OCI-LY3 (cell line): ENCODE measurements around the gene RXFP3.

Experiments
- H2AFZ ChIP-seq: fragments of 200-600, 300-600 bp; shearing (Covaris generic); 2 replicates; pipeline ENCODE4 v1.6.0; 2014; ENCODE audit warnings: antibody characterized with exemption, low read depth, low read length
- H3K27ac ChIP-seq: fragments of 200-600, 300-600 bp; sonication (generic); 2 replicates; pipeline ENCODE4 v1.5.1; 2014; ENCODE audit warnings: mild to moderate bottlenecking, low read length, moderate library complexity, mixed read lengths
- H3K27me3 ChIP-seq: fragments of 200-600, 300-600 bp; sonication (generic); 2 replicates; pipeline ENCODE4 v1.6.1; 2014; ENCODE audit warnings: low read depth, low read length, mixed read lengths
- H3K36me3 ChIP-seq: fragments of 200-600, 300-600 bp; sonication (generic); replicated peaks from 2 replicates; pipeline ENCODE3; 2014; ENCODE audit warnings: low read depth, low read length, mixed read lengths
- H3K4me1 ChIP-seq: fragments of 300-600, 200-600 bp; sonication (generic); 2 replicates; pipeline ENCODE4 v1.6.1; 2014; ENCODE audit warnings: low read length, mixed read lengths
- H3K4me2 ChIP-seq: fragments of 200-600, 300-600 bp; sonication (generic); 2 replicates; pipeline ENCODE4 v1.6.1; 2014; ENCODE audit warnings: low read length, mixed read lengths
- H3K4me3 ChIP-seq: fragments of 300-600, 200-600 bp; sonication (generic); 2 replicates; pipeline ENCODE4 v1.5.1; 2014; ENCODE audit warnings: antibody characterized with exemption, mild to moderate bottlenecking, low read length, moderate library complexity
- H3K79me2 ChIP-seq: fragments of 300-600, 200-600 bp; shearing (Covaris generic); 2 replicates; pipeline ENCODE4 v1.6.1; 2014; ENCODE audit warnings: mild to moderate bottlenecking, low read length, mixed read lengths
- H3K9ac ChIP-seq: fragments of 300-600, 200-600 bp; shearing (Covaris generic); 2 replicates; pipeline ENCODE4 v1.6.0; 2014; ENCODE audit warnings: mild to moderate bottlenecking, low read length, moderate library complexity
- H3K9me3 ChIP-seq: fragments of 200-600, 300-600 bp; shearing (Covaris generic); 2 replicates; pipeline ENCODE4 v1.6.1; 2014; ENCODE audit warnings: low read length, mixed read lengths; ENCODE audit not compliant: insufficient read depth
- H4K20me1 ChIP-seq: fragments of 200-600, 300-600 bp; sonication (generic); 2 replicates; pipeline ENCODE4 v1.6.1; 2016; ENCODE audit warnings: low read length, mixed read lengths; ENCODE audit not compliant: insufficient read depth
- EZH2phosphoT487 ChIP-seq: fragments of 200-600 bp; shearing (Covaris generic); IDR thresholded peaks from 2 replicates; pipeline ENCODE4 v1.6.1; 2018; ENCODE audit warnings: antibody characterized with exemption, mixed run types, low read depth
- TF ChIP-seq, protein P1 (sequence below): fragments of 200-600, 300-600 bp; sonication (generic); IDR thresholded peaks from 2 replicates; pipeline ENCODE4 v1.5.1; 2014; ENCODE audit warnings: antibody characterized with exemption, low read length, low read depth

The RXFP3 gene

DNA sequence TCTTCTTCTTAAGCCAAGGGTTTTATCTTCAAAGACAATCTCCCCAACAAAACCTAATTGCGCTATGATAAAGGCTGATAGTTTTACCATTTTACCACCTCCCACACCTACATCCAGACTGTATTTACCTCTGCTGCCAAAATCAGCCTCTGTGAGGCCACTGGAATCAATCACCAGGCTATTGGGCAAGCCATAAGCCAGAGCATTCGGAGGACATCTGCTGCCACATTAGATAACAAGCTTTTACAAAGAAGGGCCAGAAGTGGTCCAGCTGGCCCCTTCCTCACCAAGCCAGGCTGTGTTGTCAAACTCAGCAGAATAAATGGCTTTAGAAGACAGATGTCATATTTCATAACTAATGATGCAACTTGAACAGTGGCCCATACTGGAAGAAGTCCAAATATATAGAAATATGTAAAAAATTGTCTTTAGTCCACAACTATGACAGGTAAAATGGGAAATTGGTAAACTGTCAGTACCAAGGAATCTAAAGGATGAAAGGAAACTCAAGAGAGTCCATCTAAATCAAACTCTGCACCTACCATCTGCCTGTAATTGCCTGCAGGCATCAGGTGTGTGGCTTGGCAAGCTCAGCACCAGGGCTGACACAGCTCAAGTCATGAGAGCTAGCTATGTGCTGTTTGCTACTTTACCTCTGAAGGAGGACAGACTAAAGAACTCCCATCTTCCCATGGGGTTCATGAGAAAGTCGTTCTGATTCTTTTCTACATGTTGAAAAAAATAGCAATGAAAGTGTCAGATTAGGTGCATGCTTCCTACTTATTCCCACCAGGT lies 32.2 kb downstream of the RXFP3 start:
- Histone ChIP-seq H3K9ac (no peak overlapping the region), H3K79me2 (no peaks in the 10 kb centered on the region), H3K4me1 (peaks cover 21% of the 10 kb centered on the region), H4K20me1 (no peaks in the 10 kb centered on the region), H2AFZ (no peak overlapping the region), H3K27ac (no peak overlapping the region), H3K4me3 (no peak overlapping the region), H3K36me3 (no peaks in the 10 kb centered on the region), H3K4me2 (no peak overlapping the region), H3K9me3 (no peaks in the 10 kb centered on the region), H3K27me3 (no peaks in the 10 kb centered on the region)
- TF ChIP-seq, protein P1, sequence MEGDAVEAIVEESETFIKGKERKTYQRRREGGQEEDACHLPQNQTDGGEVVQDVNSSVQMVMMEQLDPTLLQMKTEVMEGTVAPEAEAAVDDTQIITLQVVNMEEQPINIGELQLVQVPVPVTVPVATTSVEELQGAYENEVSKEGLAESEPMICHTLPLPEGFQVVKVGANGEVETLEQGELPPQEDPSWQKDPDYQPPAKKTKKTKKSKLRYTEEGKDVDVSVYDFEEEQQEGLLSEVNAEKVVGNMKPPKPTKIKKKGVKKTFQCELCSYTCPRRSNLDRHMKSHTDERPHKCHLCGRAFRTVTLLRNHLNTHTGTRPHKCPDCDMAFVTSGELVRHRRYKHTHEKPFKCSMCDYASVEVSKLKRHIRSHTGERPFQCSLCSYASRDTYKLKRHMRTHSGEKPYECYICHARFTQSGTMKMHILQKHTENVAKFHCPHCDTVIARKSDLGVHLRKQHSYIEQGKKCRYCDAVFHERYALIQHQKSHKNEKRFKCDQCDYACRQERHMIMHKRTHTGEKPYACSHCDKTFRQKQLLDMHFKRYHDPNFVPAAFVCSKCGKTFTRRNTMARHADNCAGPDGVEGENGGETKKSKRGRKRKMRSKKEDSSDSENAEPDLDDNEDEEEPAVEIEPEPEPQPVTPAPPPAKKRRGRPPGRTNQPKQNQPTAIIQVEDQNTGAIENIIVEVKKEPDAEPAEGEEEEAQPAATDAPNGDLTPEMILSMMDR: no peak
- no peak for TF ChIP-seq EZH2phosphoT487

DNA sequence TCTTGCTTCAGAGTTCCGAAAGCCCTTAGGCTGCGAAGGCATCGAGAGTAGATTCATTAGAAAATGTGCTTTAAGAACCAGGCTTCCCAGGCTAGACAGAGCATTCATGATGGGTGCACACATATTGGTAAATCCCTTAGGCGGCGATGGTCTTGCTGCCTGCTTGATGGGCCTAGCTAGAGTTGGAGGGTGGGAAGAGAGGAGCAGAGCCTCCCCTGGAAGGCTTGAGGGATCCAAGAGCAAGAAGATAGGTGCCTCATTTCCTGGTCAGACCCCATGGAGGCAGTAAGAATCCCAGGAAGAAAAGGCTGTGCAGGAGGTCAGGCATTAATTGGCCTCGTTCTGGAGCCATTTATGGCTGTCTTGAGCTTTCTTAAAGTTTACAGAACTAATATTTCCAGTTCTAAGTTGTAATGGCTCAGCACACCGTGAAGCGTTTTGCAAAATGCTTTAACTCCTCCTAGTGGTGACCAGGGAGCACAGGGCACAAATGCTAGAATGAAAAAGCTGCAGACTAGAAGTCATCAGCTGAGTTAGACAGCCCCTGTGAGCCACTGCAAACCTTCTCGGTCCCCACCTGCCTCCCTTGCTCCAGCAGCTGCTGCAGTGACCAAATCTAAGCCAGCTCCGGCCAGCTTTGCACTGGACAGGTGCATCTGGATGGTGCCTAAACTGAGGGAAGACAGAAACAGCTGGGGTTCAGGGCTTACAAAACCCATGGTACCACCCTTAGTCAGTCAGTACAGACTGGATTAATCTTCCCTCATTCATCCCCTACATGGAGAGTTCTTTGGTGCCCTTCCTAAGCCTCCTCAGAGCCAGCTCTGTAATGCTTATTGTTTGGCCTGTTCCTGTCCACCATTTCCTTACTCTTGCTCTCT lies 33.6 kb downstream of the RXFP3 start:
- H2AFZ ChIP-seq: peak overlapping the region; percentile 63; the same call in 1 of the 2 replicates
- TF ChIP-seq EZH2phosphoT487: no peak
- TF ChIP-seq, protein P1: peak; percentile 81
- no peaks in the 10 kb centered on the region for H3K27me3 ChIP-seq
- no peak overlapping the region for H3K9ac ChIP-seq
- no peaks in the 10 kb centered on the region for H3K79me2 ChIP-seq
- no peaks in the 10 kb centered on the region for H3K9me3 ChIP-seq
- no peak overlapping the region for H3K27ac ChIP-seq
- H3K4me2 ChIP-seq: 0 out of 2 replicates have a peak overlapping the region, but pooled peaks have one; percentile 24
- no peaks in the 10 kb centered on the region for H3K36me3 ChIP-seq
- peaks cover 14% of the 10 kb centered on the region for H3K4me1 ChIP-seq
- no peak overlapping the region for H3K4me3 ChIP-seq
- no peaks in the 10 kb centered on the region for H4K20me1 ChIP-seq

DNA sequence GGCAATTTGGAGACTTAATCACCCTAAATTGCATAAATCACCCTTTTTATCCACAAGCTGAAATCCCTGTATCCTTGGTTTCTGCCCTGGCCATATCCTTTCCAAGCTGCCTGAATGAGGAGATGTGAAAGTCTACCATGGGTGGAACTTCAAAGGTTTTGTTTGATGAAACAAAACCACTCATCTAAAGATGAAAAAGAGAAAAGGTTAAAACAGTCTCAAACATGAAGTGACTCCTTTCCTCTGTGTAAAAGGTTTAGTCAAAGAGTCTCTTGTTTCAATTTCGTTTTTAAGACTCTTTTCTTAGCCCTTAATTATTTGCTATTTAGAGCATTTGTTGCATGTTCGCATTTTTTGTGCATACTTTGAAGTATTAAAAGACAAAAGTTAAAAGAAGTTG lies 37.1 kb downstream of the RXFP3 start:
- no peaks in the 10 kb centered on the region for H3K36me3 ChIP-seq
- no peak overlapping the region for H3K9ac ChIP-seq
- no peaks in the 10 kb centered on the region for H3K27me3 ChIP-seq
- H3K4me1 ChIP-seq: peaks cover 13% of the 10 kb centered on the region
- no peaks in the 10 kb centered on the region for H3K79me2 ChIP-seq
- H4K20me1 ChIP-seq: no peaks in the 10 kb centered on the region
- peak overlapping the region; percentile 26 for H3K4me2 ChIP-seq
- H3K4me3 ChIP-seq: no peak overlapping the region
- H3K27ac ChIP-seq: no peak overlapping the region
- no peaks in the 10 kb centered on the region for H3K9me3 ChIP-seq
- no peak for TF ChIP-seq EZH2phosphoT487
- TF ChIP-seq, protein P1: no peak
- H2AFZ ChIP-seq: no peak overlapping the region

DNA sequence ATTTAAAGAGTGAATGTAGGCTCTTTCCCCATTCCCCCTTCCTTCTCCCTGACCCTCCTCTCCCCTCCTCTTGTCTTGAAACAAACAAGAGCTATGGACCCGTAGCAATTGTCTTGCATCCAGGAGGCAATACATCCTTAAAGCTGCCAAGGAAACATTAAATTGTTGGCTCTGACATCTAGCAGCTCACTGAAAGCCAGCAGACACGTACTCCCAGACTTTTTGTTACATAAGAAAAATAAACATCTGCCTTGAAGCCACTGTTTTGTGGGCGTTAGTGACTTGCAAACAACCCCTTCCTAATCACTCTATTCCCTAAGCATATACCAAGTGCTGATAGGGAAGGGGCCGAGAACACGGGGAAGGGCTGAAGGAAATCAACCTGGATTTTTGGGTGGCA lies 39.7 kb downstream of the RXFP3 start:
- Histone ChIP-seq H3K36me3 (no peaks in the 10 kb centered on the region), H2AFZ (no peak overlapping the region), H3K4me2 (no peak overlapping the region), H3K79me2 (no peaks in the 10 kb centered on the region), H4K20me1 (no peaks in the 10 kb centered on the region), H3K9me3 (no peaks in the 10 kb centered on the region), H3K27me3 (no peaks in the 10 kb centered on the region), H3K9ac (no peak overlapping the region), H3K4me1 (peaks cover 10% of the 10 kb centered on the region), H3K27ac (no peak overlapping the region), H3K4me3 (no peak overlapping the region)
- no peak for TF ChIP-seq EZH2phosphoT487
- TF ChIP-seq, protein P1: no peak
